GM18870 (cell line): ENCODE data around the gene FAAH.

Source experiments
- ATAC-seq: cut with Tn5 transposase; IDR thresholded peaks from one replicate; pipeline ENCODE4 v1.9.1; 2021; ENCODE audit warnings: moderate library complexity; ENCODE audit not compliant: unreplicated experiment

FAAH gene

DNA sequence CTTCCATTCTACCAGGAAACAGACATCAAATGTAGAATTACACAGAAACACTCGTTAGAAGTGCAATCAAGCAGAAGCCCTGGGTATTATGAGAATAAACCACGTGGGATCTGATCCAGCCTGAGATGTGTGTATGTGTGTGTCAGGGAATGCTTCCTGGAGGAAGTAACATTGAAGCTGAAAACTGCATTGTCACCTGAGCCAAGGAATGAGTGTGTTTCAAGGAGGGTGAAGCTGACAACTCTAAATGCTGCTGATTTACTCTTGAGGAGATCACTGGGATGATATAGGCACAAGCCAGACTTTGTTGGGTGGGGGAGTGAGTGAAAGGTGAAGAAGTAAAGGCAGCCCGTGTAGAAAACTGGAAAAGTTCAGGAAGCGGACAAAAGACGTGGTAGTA lies 27.6 kb downstream of the FAAH start:
- ATAC-seq: no peak

DNA sequence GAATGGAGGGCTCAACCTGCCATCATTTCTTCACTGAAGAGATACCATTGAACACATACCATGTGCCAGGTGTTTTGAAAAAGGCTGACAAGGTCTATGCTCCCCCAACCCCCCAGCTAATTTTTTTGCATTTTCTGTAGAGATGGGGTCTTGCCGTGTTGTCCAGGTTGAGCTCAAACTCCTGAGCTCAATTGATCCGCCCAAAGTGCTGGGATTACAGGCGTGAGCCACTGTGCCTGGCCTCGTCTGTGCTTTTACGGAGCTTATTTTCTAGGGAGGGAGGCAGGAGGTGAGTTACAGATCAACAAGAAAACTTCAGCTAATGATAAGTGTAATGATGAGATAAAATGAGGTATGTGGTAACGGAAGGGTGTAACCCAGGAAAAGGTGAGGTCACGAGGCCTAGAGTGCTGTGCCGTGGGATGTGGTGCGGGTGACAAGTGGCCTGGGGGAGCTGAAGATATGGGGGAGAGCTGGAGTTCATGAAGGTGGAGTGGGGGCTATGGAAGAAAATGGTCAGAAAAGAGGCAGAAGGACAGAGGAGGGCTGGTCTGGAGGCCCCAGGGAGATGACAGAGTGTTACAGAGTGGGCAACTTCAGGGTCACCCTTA lies 28.2 kb downstream of the FAAH start:
- no peak for ATAC-seq

DNA sequence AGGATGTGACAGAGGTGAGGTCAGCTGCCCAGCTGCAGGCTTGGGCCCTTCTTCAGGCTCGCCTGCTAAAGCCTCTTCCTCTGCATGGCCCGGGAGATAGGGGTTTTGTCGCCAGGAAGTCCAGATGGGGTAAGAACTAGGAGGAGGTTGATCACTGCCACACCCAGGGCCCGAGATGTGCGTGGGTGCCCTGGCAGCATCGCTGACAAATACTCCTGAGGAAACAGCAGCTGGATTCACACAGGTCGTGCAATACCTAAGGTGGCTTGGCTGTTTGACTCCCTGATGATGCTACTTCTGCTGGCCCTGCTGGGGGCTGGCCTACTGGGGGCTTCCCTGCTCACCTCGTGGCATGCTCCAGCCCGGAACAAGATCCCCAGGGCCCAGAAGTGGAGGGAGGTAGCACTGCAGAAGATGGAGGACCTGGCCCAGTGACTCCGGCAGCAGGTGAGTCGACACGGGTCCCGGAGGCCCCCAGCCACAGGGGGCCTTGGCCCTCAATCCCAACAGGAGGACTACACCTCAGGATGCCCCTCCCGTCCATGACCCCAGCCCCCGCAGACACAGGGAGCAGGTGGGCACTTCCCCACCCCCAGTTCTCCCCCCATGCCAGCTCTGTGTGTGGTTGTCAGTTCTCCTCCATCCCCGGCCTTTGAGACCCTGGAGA lies 29.6 kb downstream of the FAAH start:
- ATAC-seq: no peak

DNA sequence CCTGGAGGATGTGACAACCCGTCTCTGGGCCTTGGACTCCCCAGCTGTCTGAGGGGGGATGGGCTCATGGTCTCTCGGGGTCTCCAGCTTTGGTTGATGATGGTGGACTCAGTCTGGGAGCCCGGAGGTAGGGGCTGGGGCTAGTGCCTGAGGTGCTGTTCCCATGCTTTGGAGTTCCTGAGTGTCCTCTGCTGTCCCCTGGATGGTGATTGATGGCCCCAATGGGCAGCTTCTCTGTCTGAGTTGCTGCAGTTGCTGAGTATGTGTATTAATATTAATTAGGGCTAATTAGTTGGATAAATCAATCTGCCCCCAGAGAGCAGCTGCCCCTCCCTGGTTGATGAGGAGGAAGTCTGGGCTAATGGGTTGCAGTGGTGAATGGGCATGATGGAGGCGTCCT lies 30.6 kb downstream of the FAAH start:
- ATAC-seq: no peak

DNA sequence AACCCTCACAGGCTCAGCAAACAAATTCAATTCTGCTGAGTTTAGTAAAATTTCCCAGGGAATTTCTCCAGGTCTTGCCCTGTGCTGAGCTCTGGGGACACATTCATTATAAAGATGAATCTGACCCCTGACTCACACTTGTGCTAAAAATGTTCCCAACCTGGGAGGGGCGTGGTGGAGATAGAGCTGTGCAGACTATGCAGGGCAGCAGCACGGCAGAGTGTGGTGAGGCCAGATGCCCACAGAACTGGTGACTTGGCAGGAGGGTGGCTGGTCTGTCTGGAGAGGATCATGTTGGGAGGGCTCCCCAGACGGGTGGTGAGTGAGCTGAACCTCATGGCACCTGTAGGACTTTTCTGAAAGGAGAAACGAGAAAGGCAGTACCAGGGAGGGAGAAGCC lies 31.6 kb downstream of the FAAH start:
- ATAC-seq: no peak

DNA sequence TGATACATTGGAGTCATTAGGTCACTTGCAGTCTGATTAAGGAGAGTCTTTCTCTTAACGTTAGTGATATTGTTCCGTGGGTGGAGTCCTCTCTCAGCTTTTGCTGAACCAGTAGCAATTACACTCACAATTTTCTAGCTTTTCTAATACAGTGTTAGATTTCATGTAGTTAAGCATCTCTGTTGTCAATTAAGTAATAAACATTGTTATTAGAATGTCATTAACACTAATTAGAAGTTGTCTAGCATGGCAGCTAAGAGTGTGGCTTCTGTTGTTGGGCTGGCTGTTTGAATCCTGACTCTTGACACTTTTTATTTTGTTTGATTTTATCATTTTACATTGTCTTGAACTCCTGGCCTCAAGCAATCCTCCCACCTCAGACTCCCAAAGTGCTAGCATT lies 33.4 kb downstream of the FAAH start:
- no peak for ATAC-seq

DNA sequence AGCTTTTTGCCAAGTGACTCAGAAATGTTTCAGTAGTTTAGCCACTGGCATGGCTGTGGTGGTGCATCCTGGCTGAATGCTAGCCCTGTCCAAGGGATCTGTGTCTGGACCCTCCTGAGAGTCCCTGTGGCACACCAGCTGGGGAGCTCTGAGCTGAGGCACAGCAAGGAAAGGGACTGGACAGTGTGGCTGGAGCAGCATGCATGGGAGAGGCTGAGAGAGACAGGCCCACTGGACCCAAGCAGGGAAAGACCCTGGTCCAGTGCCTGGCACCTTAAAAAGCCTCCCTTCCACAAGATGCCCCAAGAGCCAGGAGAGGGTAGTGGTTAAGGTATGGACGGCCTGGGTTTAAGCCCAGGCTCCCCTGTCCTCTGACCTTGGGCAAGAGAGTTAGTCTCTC lies 35.3 kb downstream of the FAAH start:
- ATAC-seq: no peak

DNA sequence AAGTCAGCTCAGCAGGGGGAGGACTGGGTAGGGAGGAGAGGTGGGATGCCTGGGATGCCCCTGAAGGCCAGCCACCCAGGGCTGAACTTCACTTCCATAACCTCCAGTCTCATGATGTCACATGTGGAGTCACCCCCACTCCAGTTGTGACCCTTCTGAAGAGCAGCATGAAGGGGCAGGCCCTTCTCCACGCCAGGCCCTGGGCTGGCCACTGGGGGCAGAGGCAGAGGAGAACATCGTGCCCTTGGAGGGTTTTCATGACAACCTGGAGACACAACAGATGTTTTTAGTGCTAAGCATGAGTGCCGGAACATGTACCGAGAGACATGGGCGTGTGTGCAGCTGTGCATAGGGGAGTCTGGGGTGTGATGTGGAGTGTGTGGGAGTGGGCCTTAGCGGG lies 37.6 kb downstream of the FAAH start:
- ATAC-seq: no peak

DNA sequence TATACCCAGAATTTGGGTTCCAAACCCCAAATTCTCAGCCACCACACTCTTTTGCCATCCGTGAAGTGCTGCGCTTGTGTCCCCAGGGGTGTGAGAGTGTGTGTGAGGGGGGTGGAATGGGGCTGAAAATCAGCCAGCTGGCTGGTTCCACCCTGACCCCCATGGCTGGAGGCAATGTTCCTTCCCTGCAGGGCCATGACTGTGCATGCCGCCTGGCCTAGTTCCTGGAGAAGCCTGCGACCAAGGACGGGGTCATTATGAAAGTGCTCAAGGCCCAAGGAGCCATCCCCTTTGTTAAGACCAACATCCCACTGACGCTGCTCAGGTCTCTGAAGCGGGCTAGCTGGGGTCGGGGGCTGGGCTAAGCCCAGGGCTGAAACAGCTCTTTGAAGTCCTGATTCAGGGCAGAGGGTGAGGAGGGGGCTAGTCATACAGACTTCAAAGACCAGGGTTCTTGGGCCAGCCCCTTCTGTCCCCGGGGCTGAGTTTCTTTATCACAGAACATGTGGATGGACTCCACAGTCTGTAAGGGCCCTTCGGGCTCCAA lies 38.7 kb downstream of the FAAH start:
- no peak for ATAC-seq

DNA sequence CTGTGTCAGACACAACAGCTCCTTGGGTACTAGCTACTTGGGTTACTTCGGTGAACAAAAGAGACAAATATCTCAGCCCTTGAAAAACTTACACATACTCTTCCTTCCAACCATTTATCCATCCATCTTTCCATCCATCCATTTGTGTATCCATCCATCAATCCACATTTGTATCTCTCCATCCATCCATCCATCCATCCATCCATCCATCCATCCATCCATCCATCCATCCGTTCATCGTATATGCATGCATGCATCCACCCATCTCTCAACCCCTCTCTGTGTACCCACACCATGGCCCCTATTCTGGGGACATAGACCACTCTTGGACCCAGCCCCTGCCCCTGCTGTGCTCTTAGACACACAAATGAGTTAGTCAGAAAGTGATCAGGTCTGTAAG lies 40.2 kb downstream of the FAAH start:
- no peak for ATAC-seq

DNA sequence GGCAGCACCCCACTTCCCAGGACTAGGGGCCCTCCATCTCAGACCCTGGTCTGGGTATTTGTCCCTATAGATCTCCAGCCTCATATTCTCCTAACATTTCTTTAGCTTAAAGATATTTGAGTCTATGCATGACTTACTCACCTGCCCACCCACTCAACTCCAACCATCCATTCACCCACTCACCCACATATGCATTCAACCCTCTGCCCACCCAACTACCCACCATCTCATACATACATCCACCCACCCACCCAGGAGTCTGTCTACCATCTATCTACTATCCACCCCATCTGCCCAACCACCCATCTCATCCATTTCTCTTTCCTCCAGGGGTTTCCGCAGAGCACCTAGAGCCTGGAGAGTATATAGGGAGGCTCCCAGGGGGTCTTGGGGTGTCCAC lies 42.7 kb downstream of the FAAH start:
- ATAC-seq: no peak

DNA sequence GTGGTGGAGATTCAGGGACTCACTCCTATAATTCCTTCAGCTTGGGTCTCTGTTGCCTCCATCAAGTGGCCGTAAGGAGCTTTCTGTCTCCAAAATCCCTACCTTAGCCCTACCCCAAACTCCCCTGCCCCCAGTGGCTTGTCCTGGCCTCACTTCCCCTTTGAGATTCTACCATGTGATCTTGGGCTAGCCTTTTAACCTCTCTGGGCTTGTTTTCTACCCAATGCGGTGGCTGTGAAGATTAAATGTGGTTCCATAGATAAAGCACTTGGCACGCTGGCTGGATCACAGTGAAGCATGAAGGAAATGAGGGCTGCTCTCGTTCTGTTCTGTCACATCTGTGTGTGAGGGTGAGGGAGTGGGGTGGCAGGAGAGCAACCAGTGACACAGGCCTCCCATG lies 43.6 kb downstream of the FAAH start:
- ATAC-seq: no peak

DNA sequence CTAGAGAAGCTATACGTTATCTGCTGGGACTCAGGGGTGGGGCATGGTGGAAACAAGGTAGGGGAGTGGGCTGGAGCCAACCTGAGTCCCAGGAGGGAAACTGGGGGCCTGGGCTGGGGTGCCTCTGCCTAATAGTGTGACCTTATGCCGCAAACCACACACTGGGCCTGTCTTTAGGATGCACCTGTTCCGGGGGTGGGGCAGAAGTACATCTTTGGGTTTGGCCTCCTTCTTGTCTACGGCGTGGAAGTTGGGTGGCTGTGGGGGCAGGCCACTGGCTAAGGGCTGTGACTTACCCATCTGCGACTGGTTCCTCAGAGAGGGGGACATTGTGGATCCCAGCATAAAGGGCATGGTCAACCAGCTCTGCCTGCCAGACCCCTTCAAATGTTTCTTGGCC lies 44.2 kb downstream of the FAAH start:
- ATAC-seq: no peak

DNA sequence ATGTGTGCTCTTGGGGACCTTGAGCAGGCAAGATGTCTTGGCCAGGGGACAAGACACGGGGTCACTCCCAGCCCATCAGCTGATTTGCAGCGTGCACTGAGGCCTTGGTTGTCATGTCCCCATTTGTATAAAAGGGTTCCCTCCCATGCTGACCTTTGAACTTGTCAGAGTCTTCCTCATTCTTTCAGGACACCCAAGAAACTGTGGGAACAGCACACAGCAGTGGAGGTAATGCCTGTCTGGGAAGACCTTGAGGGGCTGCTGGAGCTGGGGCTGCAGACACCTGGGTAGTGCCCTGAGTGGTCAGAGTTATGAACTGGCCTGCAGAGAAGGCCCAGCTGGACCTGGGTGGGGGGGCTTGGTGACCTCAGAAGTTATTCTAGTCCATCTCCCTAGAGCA lies 46.4 kb downstream of the FAAH start:
- ATAC-seq: no peak

DNA sequence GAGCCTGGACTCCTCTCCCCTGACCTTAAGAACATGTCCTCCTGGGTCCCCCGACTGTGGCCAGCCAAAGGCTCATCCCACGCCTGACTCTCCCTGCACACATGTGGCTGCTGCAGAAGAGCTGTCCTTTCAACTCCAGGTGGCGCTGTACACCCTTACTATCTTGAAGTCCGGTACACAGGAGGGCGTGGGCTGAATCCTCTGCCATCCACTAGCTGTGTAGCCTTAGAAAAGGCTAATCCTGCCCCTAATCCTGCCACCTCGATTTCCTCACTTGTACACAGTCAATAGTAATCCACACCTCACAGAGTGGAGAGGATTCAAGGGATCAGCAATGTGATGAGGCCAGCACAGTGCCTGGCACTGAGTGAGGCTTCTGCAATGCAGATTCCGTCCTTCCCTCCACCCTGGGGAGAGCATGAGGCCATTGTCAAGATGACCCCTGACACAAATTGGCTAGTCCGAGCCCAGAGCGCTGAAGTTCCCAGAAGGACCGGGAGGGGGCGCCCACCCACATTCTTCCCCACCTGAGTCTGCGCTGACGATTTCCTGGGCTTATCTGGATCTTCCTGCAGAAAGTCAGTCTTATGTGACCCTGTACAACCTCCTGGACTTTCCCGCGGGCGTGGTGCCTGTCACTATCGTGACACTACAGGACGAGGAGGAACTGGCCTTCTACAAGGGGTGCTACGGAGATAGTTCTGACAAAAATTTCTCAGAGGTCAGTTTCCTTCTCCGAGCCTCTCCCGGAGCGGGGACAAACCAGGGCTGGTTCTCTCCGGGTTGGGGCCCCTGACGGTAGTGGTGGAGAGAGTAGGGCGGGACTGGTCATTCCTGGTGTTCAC lies 48.4 kb downstream of the FAAH start:
- no peak for ATAC-seq

DNA sequence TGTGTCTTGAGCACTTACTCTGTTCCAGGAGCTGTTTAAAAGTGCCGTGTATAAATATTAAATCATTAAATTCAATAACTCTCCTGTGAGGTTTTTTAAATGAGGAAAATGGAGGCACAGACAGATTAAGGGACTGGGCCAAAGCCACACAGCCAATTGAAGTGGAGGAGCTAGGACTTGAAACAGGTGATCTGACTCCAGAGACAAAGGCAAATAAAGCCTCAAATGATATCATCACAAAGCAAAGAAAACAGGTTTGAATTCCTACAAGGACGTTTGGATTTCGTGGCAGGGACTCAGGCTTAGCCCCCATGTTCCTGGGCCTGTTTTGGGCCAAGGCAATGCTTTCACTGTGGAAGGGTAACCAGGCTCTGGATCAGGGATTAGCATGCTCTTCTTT lies 50.3 kb downstream of the FAAH start:
- ATAC-seq: no peak

DNA sequence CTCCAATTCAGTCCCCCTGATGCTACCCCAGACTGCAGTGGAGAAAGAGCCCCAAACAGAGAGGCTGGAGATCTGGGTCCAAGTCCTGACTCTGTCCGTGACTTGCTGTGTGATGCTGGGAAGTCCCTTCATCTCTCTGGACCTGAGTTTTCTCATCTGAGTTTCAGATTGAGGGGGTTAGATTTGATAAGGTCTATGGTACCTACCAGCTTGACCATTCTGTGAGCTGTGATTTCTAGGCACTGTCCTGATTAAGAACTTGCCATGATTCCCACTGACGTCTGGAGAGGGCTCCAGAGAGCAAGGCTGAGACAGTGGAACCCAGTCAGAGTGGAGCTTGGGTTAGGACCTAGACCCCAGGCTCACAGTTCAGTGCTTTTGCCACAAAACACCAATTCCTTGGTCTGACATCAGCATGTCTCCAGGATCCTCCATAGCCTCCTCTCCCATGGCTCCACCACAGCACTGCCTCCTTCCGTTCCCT lies 51.7 kb downstream of the FAAH start:
- ATAC-seq: no peak

DNA sequence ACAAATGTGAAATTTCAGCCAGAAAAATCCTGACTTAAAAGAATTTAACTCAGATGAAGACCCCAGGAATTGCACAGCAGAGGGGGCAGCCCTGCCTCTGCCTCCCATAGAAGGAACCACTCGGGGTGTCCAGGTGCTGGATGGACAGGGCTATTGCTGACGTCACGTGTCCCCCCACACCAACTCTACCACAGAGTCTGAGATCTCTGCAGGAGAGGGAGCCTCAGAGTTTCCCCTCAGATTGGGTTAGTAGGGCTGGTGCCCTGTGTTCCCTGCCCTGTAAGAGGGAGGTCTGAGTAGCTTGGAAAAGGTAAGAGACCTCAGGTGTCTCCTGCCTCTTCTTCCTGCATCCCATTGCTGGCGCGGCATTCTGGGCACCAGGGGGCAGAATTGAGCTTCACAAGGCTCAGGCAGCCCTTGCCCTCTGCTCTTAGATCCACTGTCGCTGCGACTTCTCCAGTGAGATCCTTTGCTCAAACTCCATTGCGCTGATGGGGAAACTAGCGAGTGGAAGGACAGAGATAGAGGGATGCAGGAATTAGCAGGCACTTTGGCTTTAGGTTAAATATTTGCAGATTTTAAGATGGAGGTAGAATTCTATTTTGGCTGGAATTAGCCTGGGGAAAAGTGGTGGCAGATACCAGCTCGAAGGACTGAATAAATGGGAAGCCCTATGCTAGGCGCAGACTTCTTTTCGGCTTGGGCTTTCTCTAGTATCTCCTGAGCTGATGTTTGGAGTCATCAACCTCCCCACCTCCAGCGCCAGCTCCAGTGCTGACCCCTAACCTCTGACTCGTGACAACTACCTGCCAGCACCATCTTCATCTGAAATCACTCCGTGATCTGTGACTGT lies 52.8 kb downstream of the FAAH start:
- no peak for ATAC-seq

DNA sequence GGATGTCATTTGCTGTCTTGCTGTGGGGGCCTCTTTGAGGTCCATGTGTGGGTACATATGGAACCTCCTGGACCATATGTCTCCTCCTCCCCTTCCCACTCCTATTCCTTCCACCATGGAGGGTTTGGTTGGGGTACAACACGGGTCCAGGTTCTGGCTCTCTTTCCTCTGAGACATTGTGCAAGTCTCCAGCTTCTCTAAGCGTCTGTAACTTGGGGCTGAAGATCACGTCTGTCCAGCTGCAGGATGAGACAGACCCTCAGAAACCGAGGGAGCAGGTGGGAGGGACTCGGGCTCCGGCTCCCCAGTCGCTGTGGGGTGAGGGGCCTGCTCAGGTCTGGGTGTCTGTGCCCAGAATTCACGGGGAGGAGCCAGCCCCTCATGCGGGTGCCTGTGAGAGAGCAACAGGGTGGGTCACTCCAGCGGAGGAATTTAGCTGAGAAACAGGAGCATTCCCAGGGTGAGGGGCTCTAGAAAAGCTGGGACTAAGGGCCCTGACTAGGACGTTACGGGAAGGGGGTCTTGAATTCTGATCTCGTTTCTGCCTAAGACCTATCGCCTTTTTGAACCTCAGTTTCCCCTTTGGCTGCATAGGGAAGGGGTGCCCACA lies 53.5 kb downstream of the FAAH start:
- ATAC-seq: no peak

DNA sequence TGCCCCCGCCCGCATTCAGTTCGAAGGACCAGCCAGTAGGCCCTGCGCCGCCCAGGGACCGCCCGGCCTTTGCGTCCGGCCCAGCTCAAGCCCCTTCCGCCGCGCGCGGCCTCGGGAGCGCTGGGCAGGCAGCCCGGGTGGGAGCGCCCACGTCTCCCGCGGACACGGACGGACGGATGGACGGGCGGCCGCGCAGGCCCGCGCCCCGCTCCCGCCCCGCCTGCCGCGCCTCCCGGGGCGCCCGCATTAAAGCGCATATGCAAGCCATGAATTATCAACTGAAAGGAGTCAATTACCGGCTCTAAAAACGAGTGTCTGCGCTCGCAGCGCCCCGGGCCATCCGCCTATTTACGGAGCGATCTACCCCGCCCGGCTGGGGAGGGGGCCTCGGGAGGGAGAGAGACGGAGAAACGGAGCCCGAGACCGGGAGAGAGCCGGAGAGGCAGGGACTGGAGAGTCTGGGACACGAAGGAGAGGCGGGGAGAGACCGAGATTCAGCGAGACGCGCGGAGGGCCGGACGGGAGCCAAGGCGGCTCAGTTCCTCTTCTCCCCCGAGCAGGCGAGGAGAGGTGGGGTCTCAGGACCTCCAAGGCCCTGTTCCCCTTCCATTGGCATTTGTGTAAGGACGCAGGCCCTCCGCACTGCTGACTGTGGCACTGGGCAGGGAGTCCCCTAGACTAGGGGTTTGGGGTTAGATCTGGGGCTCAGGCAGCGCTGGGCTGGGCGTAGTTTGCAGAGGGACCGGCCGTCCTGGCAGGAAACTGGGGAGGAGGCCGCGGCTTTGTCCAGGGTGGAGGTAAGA lies 54.2 kb downstream of the FAAH start:
- no peak for ATAC-seq
